ENCODE results near the gene ENG.

Gene ENG

DNA sequence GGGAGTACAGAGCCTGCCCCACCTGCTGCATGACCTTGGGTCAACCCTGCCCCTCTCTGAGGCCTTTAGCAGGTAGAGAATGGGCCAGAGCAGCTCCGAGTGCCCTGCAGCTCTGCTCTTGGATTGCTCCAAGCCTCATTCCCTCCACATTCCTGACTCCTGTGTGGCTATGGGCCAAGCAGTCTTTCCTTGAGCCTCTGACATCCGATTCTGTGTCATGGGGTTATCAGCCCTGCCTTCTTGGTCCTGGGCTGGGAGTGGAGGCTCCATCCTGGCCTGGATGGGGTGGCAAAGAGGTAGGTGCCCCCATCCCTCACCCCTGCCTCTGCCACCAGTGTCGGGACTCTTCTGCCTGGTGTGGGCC lies 38.1 kb downstream of the ENG start:
- TF ChIP-seq RARB (CRISPR knock-in tag; IDR thresholded peaks at IDR 0.05): no peak
- ATAC-seq: peak; percentile 3; the same call in 2 of the 3 replicates

DNA sequence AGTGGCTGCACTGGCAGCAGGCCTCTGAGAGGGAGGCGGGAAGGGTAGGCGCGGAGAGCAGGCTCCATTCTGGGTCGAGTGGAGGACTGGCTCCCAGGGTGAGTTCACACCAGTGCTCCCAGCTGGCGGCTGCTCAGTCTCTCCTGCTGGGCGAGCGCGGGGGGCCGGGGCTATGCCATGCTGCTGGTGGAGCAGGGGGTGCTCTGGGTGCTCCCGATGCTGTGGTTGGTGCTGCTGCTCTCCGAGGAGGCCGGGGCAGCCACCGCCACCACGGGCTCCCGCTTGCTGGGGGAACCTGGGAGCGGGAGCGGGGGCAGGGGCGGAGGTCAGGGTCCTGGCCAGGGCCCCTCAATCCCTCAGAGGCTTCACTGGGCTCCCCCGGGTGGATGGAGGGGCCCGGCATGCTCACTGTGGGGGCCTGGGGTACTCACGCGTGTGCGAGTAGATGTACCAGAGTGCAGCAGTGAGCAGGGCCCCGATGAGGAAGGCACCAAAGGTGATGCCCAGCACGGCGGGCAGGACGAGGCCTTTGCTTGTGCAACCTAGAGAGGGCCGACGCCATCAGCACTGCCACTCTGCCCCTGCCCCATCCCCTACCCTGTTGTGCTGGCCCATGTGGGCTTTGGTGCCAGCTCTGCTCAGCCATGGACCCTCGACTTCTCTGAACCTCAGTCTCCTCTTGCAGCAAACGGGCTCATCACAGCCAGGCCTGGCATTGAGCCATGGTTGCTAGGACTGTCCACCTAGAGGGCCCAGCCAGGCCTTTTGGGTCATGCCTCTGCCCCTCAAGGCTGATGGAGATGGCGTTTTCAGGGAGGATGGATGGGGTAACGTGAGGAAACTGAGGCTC lies 38.7 kb downstream of the ENG start:
- peak; percentile 2; the same call in 1 of the 3 replicates for ATAC-seq

DNA sequence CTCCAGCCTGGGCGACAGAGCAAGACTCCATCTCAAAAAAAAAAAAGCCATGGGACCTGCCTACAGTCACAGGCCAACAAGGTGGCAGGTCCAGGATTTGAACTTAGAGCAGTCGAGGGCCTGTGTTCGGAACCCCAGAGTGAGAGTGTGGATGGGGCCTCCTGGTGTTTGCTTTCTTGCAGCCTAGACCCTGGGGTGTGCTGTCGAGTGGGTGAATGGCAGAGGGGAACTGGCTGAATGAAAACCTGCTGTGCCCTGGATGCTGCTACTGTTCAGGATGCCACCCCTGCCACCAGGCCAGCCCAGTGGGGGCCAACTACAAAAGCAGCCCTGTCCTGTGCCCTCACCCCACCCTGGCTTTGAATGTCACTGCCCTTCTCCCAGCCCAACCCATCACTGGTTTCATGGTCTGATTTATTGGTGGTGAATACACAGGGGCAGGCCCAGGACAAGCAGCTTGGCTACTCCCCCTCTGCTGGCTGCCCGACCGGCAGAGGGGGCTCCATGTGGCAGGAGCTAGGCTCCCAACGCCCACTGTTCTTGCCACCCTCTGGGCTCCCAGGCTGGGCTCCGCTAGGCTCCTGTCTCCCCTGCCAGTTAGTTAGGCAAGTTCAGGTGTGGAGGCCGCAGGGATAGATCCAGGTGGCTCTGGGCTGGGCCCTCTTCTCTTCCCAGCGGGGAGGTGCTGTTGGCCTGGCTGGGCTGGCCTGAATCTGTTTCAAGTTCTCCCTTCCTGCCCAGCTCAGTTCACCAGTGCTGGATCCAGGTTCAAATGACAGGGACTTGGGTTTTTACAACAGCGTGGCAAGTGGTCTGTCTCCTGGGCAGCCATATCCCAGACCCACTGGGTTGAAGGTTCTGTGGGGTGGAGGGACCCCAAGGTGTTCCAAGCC lies 39.6 kb downstream of the ENG start:
- TF ChIP-seq ZNF565 (CRISPR knock-in tag; conservative IDR thresholded peaks at IDR 0.05; ENCODE audit: low read depth) (no peak), TCF4 (CRISPR knock-in tag; IDR thresholded peaks at IDR 0.05; ENCODE audit: borderline replicate concordance) (no peak), PPARA (CRISPR knock-in tag; IDR thresholded peaks at IDR 0.05; ENCODE audit: borderline replicate concordance) (no peak), ARNTL (CRISPR knock-in tag; IDR thresholded peaks at IDR 0.05; ENCODE audit: borderline replicate concordance, low read depth) (no peak), TOX (CRISPR knock-in tag; IDR thresholded peaks at IDR 0.05; ENCODE audit: borderline replicate concordance) (no peak), ISL1 (CRISPR knock-in tag; IDR thresholded peaks at IDR 0.05) (no peak), ZNF8 (CRISPR knock-in tag; IDR thresholded peaks at IDR 0.05) (no peak), ESRRG (CRISPR knock-in tag; IDR thresholded peaks at IDR 0.05) (no peak), BACH2 (CRISPR knock-in tag; IDR thresholded peaks at IDR 0.05; ENCODE audit: borderline replicate concordance) (no peak), ZFP30 (CRISPR knock-in tag; IDR thresholded peaks at IDR 0.05) (no peak), GLIS3 (CRISPR knock-in tag; IDR thresholded peaks at IDR 0.05) (no peak)
- TF ChIP-seq, protein P1, sequence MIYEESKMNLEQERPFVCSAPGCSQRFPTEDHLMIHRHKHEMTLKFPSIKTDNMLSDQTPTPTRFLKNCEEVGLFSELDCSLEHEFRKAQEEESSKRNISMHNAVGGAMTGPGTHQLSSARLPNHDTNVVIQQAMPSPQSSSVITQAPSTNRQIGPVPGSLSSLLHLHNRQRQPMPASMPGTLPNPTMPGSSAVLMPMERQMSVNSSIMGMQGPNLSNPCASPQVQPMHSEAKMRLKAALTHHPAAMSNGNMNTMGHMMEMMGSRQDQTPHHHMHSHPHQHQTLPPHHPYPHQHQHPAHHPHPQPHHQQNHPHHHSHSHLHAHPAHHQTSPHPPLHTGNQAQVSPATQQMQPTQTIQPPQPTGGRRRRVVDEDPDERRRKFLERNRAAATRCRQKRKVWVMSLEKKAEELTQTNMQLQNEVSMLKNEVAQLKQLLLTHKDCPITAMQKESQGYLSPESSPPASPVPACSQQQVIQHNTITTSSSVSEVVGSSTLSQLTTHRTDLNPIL (CRISPR knock-in tag; IDR thresholded peaks at IDR 0.05; ENCODE audit: low read depth): no peak
- TF ChIP-seq, protein P2, sequence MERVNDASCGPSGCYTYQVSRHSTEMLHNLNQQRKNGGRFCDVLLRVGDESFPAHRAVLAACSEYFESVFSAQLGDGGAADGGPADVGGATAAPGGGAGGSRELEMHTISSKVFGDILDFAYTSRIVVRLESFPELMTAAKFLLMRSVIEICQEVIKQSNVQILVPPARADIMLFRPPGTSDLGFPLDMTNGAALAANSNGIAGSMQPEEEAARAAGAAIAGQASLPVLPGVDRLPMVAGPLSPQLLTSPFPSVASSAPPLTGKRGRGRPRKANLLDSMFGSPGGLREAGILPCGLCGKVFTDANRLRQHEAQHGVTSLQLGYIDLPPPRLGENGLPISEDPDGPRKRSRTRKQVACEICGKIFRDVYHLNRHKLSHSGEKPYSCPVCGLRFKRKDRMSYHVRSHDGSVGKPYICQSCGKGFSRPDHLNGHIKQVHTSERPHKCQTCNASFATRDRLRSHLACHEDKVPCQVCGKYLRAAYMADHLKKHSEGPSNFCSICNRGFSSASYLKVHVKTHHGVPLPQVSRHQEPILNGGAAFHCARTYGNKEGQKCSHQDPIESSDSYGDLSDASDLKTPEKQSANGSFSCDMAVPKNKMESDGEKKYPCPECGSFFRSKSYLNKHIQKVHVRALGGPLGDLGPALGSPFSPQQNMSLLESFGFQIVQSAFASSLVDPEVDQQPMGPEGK (CRISPR knock-in tag; IDR thresholded peaks at IDR 0.05; ENCODE audit: borderline replicate concordance): no peak
- TF ChIP-seq, protein P3, sequence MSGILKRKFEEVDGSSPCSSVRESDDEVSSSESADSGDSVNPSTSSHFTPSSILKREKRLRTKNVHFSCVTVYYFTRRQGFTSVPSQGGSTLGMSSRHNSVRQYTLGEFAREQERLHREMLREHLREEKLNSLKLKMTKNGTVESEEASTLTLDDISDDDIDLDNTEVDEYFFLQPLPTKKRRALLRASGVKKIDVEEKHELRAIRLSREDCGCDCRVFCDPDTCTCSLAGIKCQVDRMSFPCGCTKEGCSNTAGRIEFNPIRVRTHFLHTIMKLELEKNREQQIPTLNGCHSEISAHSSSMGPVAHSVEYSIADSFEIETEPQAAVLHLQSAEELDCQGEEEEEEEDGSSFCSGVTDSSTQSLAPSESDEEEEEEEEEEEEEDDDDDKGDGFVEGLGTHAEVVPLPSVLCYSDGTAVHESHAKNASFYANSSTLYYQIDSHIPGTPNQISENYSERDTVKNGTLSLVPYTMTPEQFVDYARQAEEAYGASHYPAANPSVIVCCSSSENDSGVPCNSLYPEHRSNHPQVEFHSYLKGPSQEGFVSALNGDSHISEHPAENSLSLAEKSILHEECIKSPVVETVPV (CRISPR knock-in tag; IDR thresholded peaks at IDR 0.05): no peak
- no peak; the same call in 2 of the 3 replicates for ATAC-seq

More for the DNA sequence above, 38.7 kb downstream of the ENG start:
- TF ChIP-seq ZNF8 (CRISPR knock-in tag; IDR thresholded peaks at IDR 0.05): no peak
- no peak for TF ChIP-seq ZFP3 (CRISPR knock-in tag; IDR thresholded peaks at IDR 0.05)
- TF ChIP-seq, protein P3 (CRISPR knock-in tag; IDR thresholded peaks at IDR 0.05): no peak
- no peak for TF ChIP-seq ARNTL (CRISPR knock-in tag; IDR thresholded peaks at IDR 0.05; ENCODE audit: borderline replicate concordance, low read depth)

DNA sequence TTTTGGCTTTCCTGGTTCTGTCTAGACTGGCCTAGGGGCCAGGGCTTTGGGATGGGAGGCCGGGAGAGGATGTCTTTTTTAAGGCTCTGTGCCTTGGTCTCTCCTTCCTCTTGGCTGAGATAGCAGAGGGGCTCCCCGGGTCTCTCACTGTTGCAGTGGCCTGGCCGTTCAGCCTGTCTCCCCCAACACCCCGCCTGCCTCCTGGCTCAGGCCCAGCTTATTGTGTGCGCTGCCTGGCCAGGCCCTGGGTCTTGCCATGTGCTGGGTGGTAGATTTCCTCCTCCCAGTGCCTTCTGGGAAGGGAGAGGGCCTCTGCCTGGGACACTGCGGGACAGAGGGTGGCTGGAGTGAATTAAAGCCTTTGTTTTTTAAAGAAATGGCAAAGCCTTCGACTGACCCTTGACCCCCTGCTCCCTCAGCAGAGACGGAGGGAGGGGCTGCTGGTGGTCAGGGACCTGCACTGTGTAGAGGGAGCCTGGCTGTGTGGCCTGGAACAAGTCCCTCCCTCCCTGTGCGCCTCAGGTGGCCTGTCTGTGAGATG lies 40.7 kb downstream of the ENG start:
- ATAC-seq: no peak
- TF ChIP-seq GLIS3 (CRISPR knock-in tag; IDR thresholded peaks at IDR 0.05) (no peak), SNAI2 (CRISPR knock-in tag; IDR thresholded peaks at IDR 0.05) (no peak), ESRRG (CRISPR knock-in tag; IDR thresholded peaks at IDR 0.05) (no peak), ZFP30 (CRISPR knock-in tag; IDR thresholded peaks at IDR 0.05) (no peak), ZNF8 (CRISPR knock-in tag; IDR thresholded peaks at IDR 0.05) (no peak), CSDC2 (CRISPR knock-in tag; IDR thresholded peaks at IDR 0.05) (no peak), ZC3H10 (CRISPR knock-in tag; IDR thresholded peaks at IDR 0.05) (no peak), ARNTL (CRISPR knock-in tag; IDR thresholded peaks at IDR 0.05; ENCODE audit: borderline replicate concordance, low read depth) (no peak)
- TF ChIP-seq, protein P4, sequence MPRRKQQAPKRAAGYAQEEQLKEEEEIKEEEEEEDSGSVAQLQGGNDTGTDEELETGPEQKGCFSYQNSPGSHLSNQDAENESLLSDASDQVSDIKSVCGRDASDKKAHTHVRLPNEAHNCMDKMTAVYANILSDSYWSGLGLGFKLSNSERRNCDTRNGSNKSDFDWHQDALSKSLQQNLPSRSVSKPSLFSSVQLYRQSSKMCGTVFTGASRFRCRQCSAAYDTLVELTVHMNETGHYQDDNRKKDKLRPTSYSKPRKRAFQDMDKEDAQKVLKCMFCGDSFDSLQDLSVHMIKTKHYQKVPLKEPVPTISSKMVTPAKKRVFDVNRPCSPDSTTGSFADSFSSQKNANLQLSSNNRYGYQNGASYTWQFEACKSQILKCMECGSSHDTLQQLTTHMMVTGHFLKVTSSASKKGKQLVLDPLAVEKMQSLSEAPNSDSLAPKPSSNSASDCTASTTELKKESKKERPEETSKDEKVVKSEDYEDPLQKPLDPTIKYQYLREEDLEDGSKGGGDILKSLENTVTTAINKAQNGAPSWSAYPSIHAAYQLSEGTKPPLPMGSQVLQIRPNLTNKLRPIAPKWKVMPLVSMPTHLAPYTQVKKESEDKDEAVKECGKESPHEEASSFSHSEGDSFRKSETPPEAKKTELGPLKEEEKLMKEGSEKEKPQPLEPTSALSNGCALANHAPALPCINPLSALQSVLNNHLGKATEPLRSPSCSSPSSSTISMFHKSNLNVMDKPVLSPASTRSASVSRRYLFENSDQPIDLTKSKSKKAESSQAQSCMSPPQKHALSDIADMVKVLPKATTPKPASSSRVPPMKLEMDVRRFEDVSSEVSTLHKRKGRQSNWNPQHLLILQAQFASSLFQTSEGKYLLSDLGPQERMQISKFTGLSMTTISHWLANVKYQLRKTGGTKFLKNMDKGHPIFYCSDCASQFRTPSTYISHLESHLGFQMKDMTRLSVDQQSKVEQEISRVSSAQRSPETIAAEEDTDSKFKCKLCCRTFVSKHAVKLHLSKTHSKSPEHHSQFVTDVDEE (CRISPR knock-in tag; IDR thresholded peaks at IDR 0.05): no peak
- TF ChIP-seq, protein P5, sequence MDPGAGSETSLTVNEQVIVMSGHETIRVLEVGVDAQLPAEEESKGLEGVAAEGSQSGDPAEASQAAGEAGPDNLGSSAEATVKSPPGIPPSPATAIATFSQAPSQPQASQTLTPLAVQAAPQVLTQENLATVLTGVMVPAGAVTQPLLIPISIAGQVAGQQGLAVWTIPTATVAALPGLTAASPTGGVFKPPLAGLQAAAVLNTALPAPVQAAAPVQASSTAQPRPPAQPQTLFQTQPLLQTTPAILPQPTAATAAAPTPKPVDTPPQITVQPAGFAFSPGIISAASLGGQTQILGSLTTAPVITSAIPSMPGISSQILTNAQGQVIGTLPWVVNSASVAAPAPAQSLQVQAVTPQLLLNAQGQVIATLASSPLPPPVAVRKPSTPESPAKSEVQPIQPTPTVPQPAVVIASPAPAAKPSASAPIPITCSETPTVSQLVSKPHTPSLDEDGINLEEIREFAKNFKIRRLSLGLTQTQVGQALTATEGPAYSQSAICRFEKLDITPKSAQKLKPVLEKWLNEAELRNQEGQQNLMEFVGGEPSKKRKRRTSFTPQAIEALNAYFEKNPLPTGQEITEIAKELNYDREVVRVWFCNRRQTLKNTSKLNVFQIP (CRISPR knock-in tag; IDR thresholded peaks at IDR 0.05; ENCODE audit: borderline replicate concordance, low read depth): no peak
- TF ChIP-seq, protein P1 (CRISPR knock-in tag; IDR thresholded peaks at IDR 0.05; ENCODE audit: low read depth): no peak

All from SK-N-SH treated with all-trans-retinoic acid at 6 μM for 48 hours (cell line).